Frontal cortex (tissue), 4 donors: ENCODE measurements around the gene SSU72. TPM values are rescaled to one million over a fixed set of nuclear protein-coding genes. Genes with fewer than 3 reads are reported as not detected.

Source experiments
- DNase-seq, 2 donors: peaks; one replicate each; pipeline ENCODE4 v3.0.0; 2012; ENCODE audit warnings: low spot score in 2 of 2
- FAIRE-seq: peaks from 2 replicates; lab custom pipeline; 2012; peaks lifted over from hg19 to GRCh38; lab: Jason Lieb, UNC
- total RNA-seq: library from RNA; depleted of rRNA; stranded (reverse); fragments of >200 nt; gene quantifications from one replicate; pipeline ENCODE4 v1.2.3, GENCODE V29; 2014
- donor health status: control.
- donor health status: control.
- donor health status: control.

SSU72 gene
- total RNA-seq, 1 donor from 2014 or later = 34.2 TPM

- FAIRE-seq (no peak), DNase-seq (no peak)
Observed at GRCh38 chr1:1547476-1547875, 27.2 kb downstream of the SSU72 start.

GRCh38 chr1:1547011-1547410 is 27.7 kb downstream of the SSU72 start:
- no peak for DNase-seq
- no peak for FAIRE-seq

- DNase-seq (no peak), FAIRE-seq (no peak)
Observed at GRCh38 chr1:1545946-1546737, 28.5 kb downstream of the SSU72 start.

GRCh38 chr1:1544544-1544943 is 30.1 kb downstream of the SSU72 start:
- DNase-seq = no peak
- FAIRE-seq = no peak

GRCh38 chr1:1543706-1544099 is 31.0 kb downstream of the SSU72 start:
- DNase-seq (no peak), FAIRE-seq (no peak)

- DNase-seq = no peak
- FAIRE-seq = no peak
Observed at GRCh38 chr1:1542766-1543705, 31.6 kb downstream of the SSU72 start.

- no peak for DNase-seq
- no peak for FAIRE-seq
Observed at GRCh38 chr1:1541956-1542765, 32.5 kb downstream of the SSU72 start.

GRCh38 chr1:1540818-1541628 is 33.6 kb downstream of the SSU72 start:
- DNase-seq (peak in 1 of 2 donors; percentile 46), FAIRE-seq (no peak)

- DNase-seq = peak; percentile 87 to 91
- FAIRE-seq = no peak
Observed at GRCh38 chr1:1540090-1540817, 34.4 kb downstream of the SSU72 start, which contains the start of gene TMEM240. TMEM240 (minus strand) TSS chr1:1540624; CDS start chr1:1540346, 278 bp downstream.

GRCh38 chr1:1539310-1540089 is 35.2 kb downstream of the SSU72 start:
- no peak for FAIRE-seq
- peak; percentile 63 to 66 for DNase-seq

GRCh38 chr1:1538989-1539309 is 35.7 kb downstream of the SSU72 start:
- FAIRE-seq (no peak), DNase-seq (no peak)

GRCh38 chr1:1538334-1538733 is 36.3 kb downstream of the SSU72 start:
- FAIRE-seq = no peak
- DNase-seq = no peak

GRCh38 chr1:1537626-1538250 is 36.9 kb downstream of the SSU72 start:
- no peak for FAIRE-seq
- DNase-seq = no peak

- DNase-seq (no peak), FAIRE-seq (no peak)
Observed at GRCh38 chr1:1536938-1537546, 37.6 kb downstream of the SSU72 start.

- DNase-seq = peak in 1 of 2 donors; percentile 56
- FAIRE-seq = no peak
Observed at GRCh38 chr1:1536019-1536937, 38.4 kb downstream of the SSU72 start.
